Bronchial smooth muscle cell (primary cell): Measurements from ENCODE around the gene EMD. TPM values are rescaled to one million over a fixed set of nuclear protein-coding genes. Genes with fewer than 3 reads are reported as not detected.

Source experiments
- total RNA-seq: library from RNA; depleted of rRNA; stranded (reverse); fragments of >200 nt; gene quantifications from 2 replicates; pipeline ENCODE4 v1.2.1, GENCODE V29; 2014

Gene EMD
- total RNA-seq = 17.9 and 20.0 TPM in 2 replicates

GRCh38 chrX:154378799-154379568, at the start of gene EMD:
Gene EMD, plus strand, starts transcription at chrX:154379295. Its CDS starts 190 bp downstream, at chrX:154379485.

GRCh38 chrX:154374313-154375155, 4.6 kb upstream of the EMD start, which contains the start of gene FLNA:
Gene FLNA, minus strand, starts transcription at chrX:154374634. Its CDS starts 3,389 bp downstream, at chrX:154371245.

GRCh38 chrX:154397888-154398667, 19.0 kb downstream of the EMD start, which contains the start of gene RPL10:
Gene RPL10, plus strand, starts transcription at chrX:154398377. Its CDS starts 143 bp downstream, at chrX:154398520.

GRCh38 chrX:154409222-154409871, 30.3 kb downstream of the EMD start, which contains the start of gene DNASE1L1:
Gene DNASE1L1, minus strand, starts transcription at chrX:154409254. Its CDS starts 3,686 bp downstream, at chrX:154405568.

GRCh38 chrX:154428176-154429171, 49.4 kb downstream of the EMD start, which contains the start of gene ATP6AP1:
Gene ATP6AP1, plus strand, starts transcription at chrX:154428677. Its CDS starts 16 bp downstream, at chrX:154428693.

Other genes with a start within 250 kb of the EMD start
- gene OPN1LW, start 235.1 kb upstream of the EMD start, total RNA-seq = not detected in 2 replicates
- gene OPN1MW, start 196.7 kb upstream of the EMD start, total RNA-seq = not detected in 2 replicates
- gene OPN1MW2, start 159.5 kb upstream of the EMD start, total RNA-seq = not detected in 2 replicates
- not detected in 2 replicates for gene OPN1MW3, start 121.7 kb upstream of the EMD start, total RNA-seq
- not detected in 2 replicates for gene TEX28, start 84.2 kb upstream of the EMD start, total RNA-seq
- not detected in 2 replicates for gene TKTL1, start 83.5 kb upstream of the EMD start, total RNA-seq
- 1,283 and 1,391 TPM in 2 replicates for gene FLNA, start 4.7 kb upstream of the EMD start, total RNA-seq
- 1,700 and 2,148 TPM in 2 replicates for gene RPL10, start 19.1 kb downstream of the EMD start, total RNA-seq
- 48.6 and 76.1 TPM in 2 replicates for gene DNASE1L1, start 30.0 kb downstream of the EMD start, total RNA-seq
- 12.3 and 18.9 TPM in 2 replicates for gene TAFAZZIN, start 32.2 kb downstream of the EMD start, total RNA-seq
- gene ATP6AP1, start 49.4 kb downstream of the EMD start, total RNA-seq = 44.9 and 46.7 TPM in 2 replicates
- gene GDI1, start 57.9 kb downstream of the EMD start, total RNA-seq = 86.7 and 124 TPM in 2 replicates
- gene FAM50A, start 64.8 kb downstream of the EMD start, total RNA-seq = 118 and 128 TPM in 2 replicates
- gene PLXNA3, start 79.0 kb downstream of the EMD start, total RNA-seq = 9.1 and 16.4 TPM in 2 replicates
- gene LAGE3, start 100.0 kb downstream of the EMD start, total RNA-seq = 18.7 and 23.3 TPM in 2 replicates
- 31.4 and 32.2 TPM in 2 replicates for gene UBL4A, start 107.3 kb downstream of the EMD start, total RNA-seq
- gene SLC10A3, start 111.3 kb downstream of the EMD start, total RNA-seq = 9.5 and 11.3 TPM in 2 replicates
- gene FAM3A, start 136.9 kb downstream of the EMD start, total RNA-seq = 24.6 and 34.3 TPM in 2 replicates
- 103 and 153 TPM in 2 replicates for gene G6PD, start 167.6 kb downstream of the EMD start, total RNA-seq
- 16.8 and 18.0 TPM in 2 replicates for gene IKBKG, start 168.3 kb downstream of the EMD start, total RNA-seq
- not detected in 2 replicates for gene CTAG1A, start 205.8 kb downstream of the EMD start, total RNA-seq
- gene CTAG1B, start 240.0 kb downstream of the EMD start, total RNA-seq = not detected in 2 replicates